Glutamatergic neuron (in vitro differentiated cells): ENCODE data around the gene TAF6. TPM values are rescaled to one million over a fixed set of nuclear protein-coding genes. Genes with fewer than 3 reads are reported as not detected.
A peak's percentile ranks its signal among the peaks of the same experiment; 100 is the strongest.

Experiments
- DNase-seq: peaks from one replicate; pipeline ENCODE4 v3.0.0; 2022
- H3K27ac Mint-ChIP-seq: one replicate; pipeline ENCODE4 v1.8.0; 2020; ENCODE audit warnings: mild to moderate bottlenecking, mixed read lengths, inconsistent platforms; ENCODE audit not compliant: unreplicated experiment
- H3K27me3 Mint-ChIP-seq: one replicate; pipeline ENCODE4 v1.8.0; 2020; ENCODE audit warnings: mild to moderate bottlenecking, moderate library complexity, mixed read lengths, inconsistent platforms; ENCODE audit not compliant: unreplicated experiment
- H3K36me3 Mint-ChIP-seq: one replicate; pipeline ENCODE4 v1.8.0; 2020; ENCODE audit warnings: mild to moderate bottlenecking, mixed read lengths, inconsistent platforms; ENCODE audit not compliant: unreplicated experiment
- H3K4me1 Mint-ChIP-seq: one replicate; pipeline ENCODE4 v1.8.0; 2020; ENCODE audit warnings: mild to moderate bottlenecking, low read depth, mixed read lengths, inconsistent platforms; ENCODE audit not compliant: unreplicated experiment
- H3K4me3 Mint-ChIP-seq: one replicate; pipeline ENCODE4 v1.8.0; 2020; ENCODE audit warnings: mild to moderate bottlenecking, mixed read lengths, inconsistent platforms; ENCODE audit not compliant: unreplicated experiment
- H3K9me3 Mint-ChIP-seq: one replicate; pipeline ENCODE4 v1.8.0; 2020; ENCODE audit warnings: mild to moderate bottlenecking, moderate library complexity, mixed read lengths, inconsistent platforms; ENCODE audit not compliant: unreplicated experiment
- CTCF ChIP-seq: fragments of 200-600 bp; sonication (generic); IDR thresholded peaks from one replicate; pipeline ENCODE4 v1.5.0; 2021; ENCODE audit not compliant: partially characterized antibody, unreplicated experiment
- total RNA-seq: library from RNA; stranded (reverse); fragmentation: NEBNext Ultra II Directional; extraction: Animal tissue kit (Norgen Biotek cat#: 25700); gene quantifications from one replicate; pipeline ENCODE4 v1.2.1, GENCODE V29; 2021; ENCODE audit not compliant: unreplicated experiment

TAF6 gene
- total RNA-seq, 1 donor from 2014 or later, result 63.1 TPM

- no peak for DNase-seq
- peaks cover 5% of the 10 kb centered on the region for H3K36me3 Mint-ChIP-seq
Observed at GRCh38 chr7:100154651-100155491, 35.7 kb upstream of the TAF6 start.

GRCh38 chr7:100153708-100154535 lies 34.8 kb upstream of the TAF6 start:
- H3K9me3 Mint-ChIP-seq, result peaks cover 3% of the 10 kb centered on the region
- H3K27ac Mint-ChIP-seq, result peak overlapping the region; percentile 33
- no peaks in the 10 kb centered on the region for H3K27me3 Mint-ChIP-seq
- no peak for DNase-seq
- H3K4me1 Mint-ChIP-seq, result peaks cover 6% of the 10 kb centered on the region
- peaks cover 5% of the 10 kb centered on the region for H3K36me3 Mint-ChIP-seq
- no peak for TF ChIP-seq CTCF
- no peak overlapping the region for H3K4me3 Mint-ChIP-seq

More at GRCh38 chr7:100154651-100155491, 35.7 kb upstream of the TAF6 start:
- H3K4me1 Mint-ChIP-seq, result peaks cover 6% of the 10 kb centered on the region
- peaks cover 4% of the 10 kb centered on the region for H3K9me3 Mint-ChIP-seq
- H3K4me3 Mint-ChIP-seq, result no peak overlapping the region
- TF ChIP-seq CTCF, result no peak
- H3K27me3 Mint-ChIP-seq, result peaks cover 4% of the 10 kb centered on the region
- H3K27ac Mint-ChIP-seq, result no peak overlapping the region

GRCh38 chr7:100152937-100153666 lies 33.9 kb upstream of the TAF6 start:
- Mint-ChIP-seq H3K4me1 (peaks cover 6% of the 10 kb centered on the region), H3K27me3 (peaks cover 4% of the 10 kb centered on the region), H3K4me3 (no peak overlapping the region), H3K9me3 (peaks cover 5% of the 10 kb centered on the region), H3K27ac (no peak overlapping the region), H3K36me3 (peaks cover 5% of the 10 kb centered on the region)
- no peak for TF ChIP-seq CTCF
- no peak for DNase-seq

GRCh38 chr7:100152404-100152803 lies 33.2 kb upstream of the TAF6 start:
- no peak for DNase-seq
- H3K27ac Mint-ChIP-seq, result no peak overlapping the region
- H3K4me3 Mint-ChIP-seq, result no peak overlapping the region
- H3K27me3 Mint-ChIP-seq, result peaks cover 4% of the 10 kb centered on the region
- H3K36me3 Mint-ChIP-seq, result peaks cover 5% of the 10 kb centered on the region
- no peak for TF ChIP-seq CTCF
- H3K9me3 Mint-ChIP-seq, result peaks cover 5% of the 10 kb centered on the region
- H3K4me1 Mint-ChIP-seq, result peaks cover 3% of the 10 kb centered on the region
